Adrenal gland (tissue), 12 donors: ENCODE results near the gene MMP15. TPM values are rescaled to one million over a fixed set of nuclear protein-coding genes. Genes with fewer than 3 reads are reported as not detected.

ENCODE experiments used
- DNase-seq, 7 donors: peaks; one replicate each; pipeline ENCODE4 v3.0.0-alpha.2; 2019 to 2020
- H3K27ac ChIP-seq, 5 donors: fragments of 200-600 bp; sonication (generic) in 4 of 5; 1 replicate in 3 of 5; 2 replicates in 2 of 5; pipeline versions ENCODE4 v1.5.1 to v1.8.0; 2016 to 2020; ENCODE audit warnings: mild to moderate bottlenecking in 1 of 5
- H3K27me3 ChIP-seq: fragments of 200-600 bp; 2 replicates; pipeline ENCODE4 v1.8.0; 2021
- H3K36me3 ChIP-seq, 2 donors: fragments of 200-600 bp; replicated peaks in 1 of 2; 1 replicate in 1 of 2; 2 replicates in 1 of 2; pipeline versions ENCODE4 v1.5.1 to v1.8.0; 2018 to 2022
- H3K4me1 ChIP-seq, 2 donors: fragments of 200-600 bp; replicated peaks in 1 of 2; 1 replicate in 1 of 2; 2 replicates in 1 of 2; pipeline versions ENCODE4 v1.5.1 to v1.8.0; 2018 to 2021
- H3K4me3 ChIP-seq, 4 donors: fragments of 200-600 bp; sonication (generic) in 3 of 4; one replicate each; pipeline ENCODE4 v1.5.1; 2016 to 2018
- H3K9me3 ChIP-seq, 3 donors: fragments of 200-600 bp; sonication (generic) in 1 of 3; replicated peaks in 1 of 3; 1 replicate in 2 of 3; 2 replicates in 1 of 3; pipeline versions ENCODE4 v1.5.1 to v1.8.0; 2016 to 2021
- POLR2A ChIP-seq, 2 donors: fragments of 450-650 bp; IDR thresholded peaks; one replicate each; pipeline ENCODE4 v1.6.1; 2017; ENCODE audit warnings: antibody characterized with exemption in 2 of 2, mild to moderate bottlenecking in 2 of 2, moderate library complexity in 1 of 2
- WGBS, 4 donors: extraction: QIAGEN DNeasy Blood & Tissue Kit in 2 of 4; methylation state at CpG; one replicate each; pipeline versions ENCODE4 v1.1.5 to v1.1.7; 2013 to 2017; 5-methylcytosine and 5-hydroxymethylcytosine counted together
- intact Hi-C, 2 donors: fragments of 100-400 bp; cut with DNase I; formaldehyde crosslinking; loops; one replicate each; pipeline versions ENCODE4 v1.14.1 to v1.15.0; 2022 to 2023
- polyA plus RNA-seq, 3 donors: library from polyadenylated mRNA; stranded (reverse); fragments of 200-250 nt in 2 of 3; fragments of 350-450 nt in 1 of 3; fragmentation: Illumina TruSeq in 1 of 3; extraction: RNeasy Lipid Tissue Mini Kit (QIAGEN cat#74804) in 1 of 3; gene quantifications; one replicate each; pipeline ENCODE4 v1.2.3, GENCODE V29; 2013 to 2014
- total RNA-seq, 9 donors: library from RNA; depleted of rRNA in 4 of 9; stranded (reverse); fragments of >200 nt in 4 of 9; fragments of 120-200 nt in 1 of 9; fragmentation: NEBNext Ultra II Directional in 1 of 9; extraction: Animal tissue kit (Norgen Biotek cat#: 25700) in 1 of 9; gene quantifications; one replicate each; pipeline versions ENCODE4 v1.1.0 to v1.2.4, GENCODE V29; 2013 to 2023
- TF ChIP-seq, protein P1 (sequence below), 6 experiments: fragments of 450-650 bp in 4 of 6; fragments of 200-600 bp in 2 of 6; sonication (generic) in 1 of 6; IDR thresholded peaks; 1 replicate in 5 of 6; 2 replicates in 1 of 6; pipeline versions ENCODE4 v1.5.1 to v1.8.0; 2016 to 2021; ENCODE audit warnings: antibody characterized with exemption in 6 of 6, mild to moderate bottlenecking in 2 of 6, moderate library complexity in 1 of 6
- donor health status: healthy with polysubstance abuse.
- donor health status: Bipolar disorder and iron deficiency.
- donor health status: DM: yes; HTN: yes; CAD: no.
- donor health status: DM: no; HTN: no; CAD: no.
- donor health status: DM: no; HTN: no; CAD: no.
- donor health status: DM: yes; HTN: yes; CAD: no.

The MMP15 gene
- total and polyA plus RNA-seq, 12 donors: 2.5 to 11.4 (median 7.2) TPM

DNA sequence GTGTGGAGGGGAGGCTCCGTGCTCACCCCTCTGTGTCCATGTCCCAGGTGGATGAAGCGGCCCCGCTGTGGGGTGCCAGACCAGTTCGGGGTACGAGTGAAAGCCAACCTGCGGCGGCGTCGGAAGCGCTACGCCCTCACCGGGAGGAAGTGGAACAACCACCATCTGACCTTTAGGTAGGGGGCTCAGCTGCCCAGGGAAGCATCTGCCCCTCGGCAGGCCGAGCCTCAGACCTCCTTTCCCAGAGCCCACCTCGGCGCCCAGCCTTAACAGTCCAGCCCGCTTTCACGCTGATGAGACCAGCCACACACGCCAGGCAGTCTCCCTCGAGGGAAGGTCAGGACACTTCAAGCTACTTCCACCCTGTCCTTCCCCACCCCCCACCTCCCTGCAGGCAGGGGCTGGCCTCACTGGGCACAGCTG lies 12.7 kb downstream of the MMP15 start:
- WGBS, 4 donors: 91 to 96% (median 93%) methylated on average over 12 to 20 of the region's 20 CpGs

DNA sequence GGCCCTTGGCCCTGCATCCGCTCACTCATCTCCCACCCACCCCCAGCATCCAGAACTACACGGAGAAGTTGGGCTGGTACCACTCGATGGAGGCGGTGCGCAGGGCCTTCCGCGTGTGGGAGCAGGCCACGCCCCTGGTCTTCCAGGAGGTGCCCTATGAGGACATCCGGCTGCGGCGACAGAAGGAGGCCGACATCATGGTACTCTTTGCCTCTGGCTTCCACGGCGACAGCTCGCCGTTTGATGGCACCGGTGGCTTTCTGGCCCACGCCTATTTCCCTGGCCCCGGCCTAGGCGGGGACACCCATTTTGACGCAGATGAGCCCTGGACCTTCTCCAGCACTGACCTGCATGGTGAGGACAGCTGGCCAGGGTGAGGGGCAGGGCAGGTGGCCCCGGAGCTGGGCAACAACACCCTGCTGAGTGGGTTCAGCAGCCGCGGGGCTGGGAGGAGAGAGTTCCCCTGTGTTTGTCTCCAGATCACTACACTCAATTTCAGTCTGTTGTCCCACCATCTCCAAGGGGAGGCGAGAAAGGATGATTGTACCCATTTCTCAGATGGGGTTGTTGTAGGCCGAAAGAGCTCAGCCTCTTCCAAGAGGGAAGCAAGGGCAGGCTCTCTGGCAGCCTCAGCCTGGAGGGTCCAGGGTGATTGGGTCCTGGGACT lies 14.4 kb downstream of the MMP15 start:
- TF ChIP-seq, protein P1, sequence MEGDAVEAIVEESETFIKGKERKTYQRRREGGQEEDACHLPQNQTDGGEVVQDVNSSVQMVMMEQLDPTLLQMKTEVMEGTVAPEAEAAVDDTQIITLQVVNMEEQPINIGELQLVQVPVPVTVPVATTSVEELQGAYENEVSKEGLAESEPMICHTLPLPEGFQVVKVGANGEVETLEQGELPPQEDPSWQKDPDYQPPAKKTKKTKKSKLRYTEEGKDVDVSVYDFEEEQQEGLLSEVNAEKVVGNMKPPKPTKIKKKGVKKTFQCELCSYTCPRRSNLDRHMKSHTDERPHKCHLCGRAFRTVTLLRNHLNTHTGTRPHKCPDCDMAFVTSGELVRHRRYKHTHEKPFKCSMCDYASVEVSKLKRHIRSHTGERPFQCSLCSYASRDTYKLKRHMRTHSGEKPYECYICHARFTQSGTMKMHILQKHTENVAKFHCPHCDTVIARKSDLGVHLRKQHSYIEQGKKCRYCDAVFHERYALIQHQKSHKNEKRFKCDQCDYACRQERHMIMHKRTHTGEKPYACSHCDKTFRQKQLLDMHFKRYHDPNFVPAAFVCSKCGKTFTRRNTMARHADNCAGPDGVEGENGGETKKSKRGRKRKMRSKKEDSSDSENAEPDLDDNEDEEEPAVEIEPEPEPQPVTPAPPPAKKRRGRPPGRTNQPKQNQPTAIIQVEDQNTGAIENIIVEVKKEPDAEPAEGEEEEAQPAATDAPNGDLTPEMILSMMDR (IDR thresholded peaks at IDR 0.05): no peak
- TF ChIP-seq POLR2A (IDR thresholded peaks at IDR 0.05): no peak
- 92 to 97% (median 94%) methylated on average over 13 to 26 of the region's 26 CpGs for WGBS, 4 donors
- intact Hi-C loops: no loop called here

More for the DNA sequence above, 12.7 kb downstream of the MMP15 start:
- Histone ChIP-seq H3K4me3 (no peak overlapping the region), H3K27me3 (no peaks in the 10 kb centered on the region), H3K36me3 (peaks cover 0 to 3% of the 10 kb centered on the region in 2 donors), H3K27ac (no peak overlapping the region), H3K4me1 (peaks cover 0 to 5% of the 10 kb centered on the region in 2 donors), H3K9me3 (no peaks in the 10 kb centered on the region)
- TF ChIP-seq, protein P1 (IDR thresholded peaks at IDR 0.05): no peak
- TF ChIP-seq POLR2A (IDR thresholded peaks at IDR 0.05): no peak
- intact Hi-C loops: no loop called here
- DNase-seq: no peak

DNA sequence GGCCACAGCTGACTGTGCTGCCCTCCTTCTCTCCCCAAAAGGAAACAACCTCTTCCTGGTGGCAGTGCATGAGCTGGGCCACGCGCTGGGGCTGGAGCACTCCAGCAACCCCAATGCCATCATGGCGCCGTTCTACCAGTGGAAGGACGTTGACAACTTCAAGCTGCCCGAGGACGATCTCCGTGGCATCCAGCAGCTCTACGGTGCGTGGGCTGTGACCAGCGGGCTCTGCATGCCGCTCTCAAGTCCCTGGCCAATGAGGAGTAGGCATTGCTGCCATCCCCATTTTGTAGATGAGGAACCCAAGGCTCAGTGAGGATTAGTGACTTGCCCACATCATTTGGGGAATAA lies 14.9 kb downstream of the MMP15 start:
- Histone ChIP-seq H3K9me3 (no peaks in the 10 kb centered on the region), H3K4me3 (no peak overlapping the region), H3K27ac (no peak overlapping the region), H3K27me3 (no peaks in the 10 kb centered on the region), H3K36me3 (peaks cover 0 to 3% of the 10 kb centered on the region in 2 donors), H3K4me1 (peaks cover 0 to 5% of the 10 kb centered on the region in 2 donors)
- WGBS, 4 donors: 96 to 99% (median 98%) methylated on average over 8 to 12 of the region's 12 CpGs
- no peak for DNase-seq
- intact Hi-C loops: no loop called here
- TF ChIP-seq, protein P1 (IDR thresholded peaks at IDR 0.05): no peak
- no peak for TF ChIP-seq POLR2A (IDR thresholded peaks at IDR 0.05)

More for the DNA sequence above, 14.4 kb downstream of the MMP15 start:
- H3K36me3 ChIP-seq: peaks cover 0 to 3% of the 10 kb centered on the region in 2 donors
- no peak overlapping the region for H3K4me3 ChIP-seq
- no peak for DNase-seq
- no peaks in the 10 kb centered on the region for H3K9me3 ChIP-seq
- peaks cover 0 to 5% of the 10 kb centered on the region in 2 donors for H3K4me1 ChIP-seq
- H3K27me3 ChIP-seq: no peaks in the 10 kb centered on the region
- no peak overlapping the region for H3K27ac ChIP-seq

DNA sequence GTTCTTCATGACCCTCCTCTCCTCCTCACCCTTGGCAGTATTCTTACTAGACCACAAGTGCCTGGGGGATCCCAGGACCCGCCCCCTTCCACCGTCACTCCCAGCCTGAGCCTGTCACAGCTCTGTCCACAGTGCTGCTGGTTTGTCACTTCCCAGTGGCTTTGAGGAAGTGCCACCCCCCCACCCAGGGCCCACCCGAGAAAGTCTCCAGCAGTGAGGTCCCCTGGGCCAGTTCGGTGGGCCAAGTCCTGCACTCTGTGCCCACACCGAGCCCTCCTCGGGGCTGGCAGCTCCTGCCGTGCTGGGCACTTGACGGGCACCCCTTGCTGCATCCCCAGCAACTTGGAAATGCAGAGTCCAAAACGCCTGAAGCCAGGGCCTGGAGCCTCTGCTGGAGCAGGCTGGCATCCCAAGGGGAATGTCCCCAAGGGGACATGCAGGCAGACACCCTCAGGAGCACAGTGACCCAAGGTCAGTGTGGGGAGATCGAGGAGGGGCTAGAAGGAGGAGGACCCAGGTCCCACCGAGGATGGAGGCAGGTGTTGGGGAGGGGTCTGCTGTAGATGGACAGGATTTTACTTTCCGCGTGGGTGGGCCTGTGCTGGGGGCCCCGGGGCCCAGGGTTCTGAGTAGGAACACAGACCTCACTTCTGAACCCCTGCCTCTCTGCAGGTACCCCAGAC lies 15.5 kb downstream of the MMP15 start:
- Histone ChIP-seq H3K4me3 (no peak overlapping the region), H3K27ac (no peak overlapping the region)
- intact Hi-C loops: no loop called here

More for the DNA sequence above, 15.5 kb downstream of the MMP15 start:
- no peak for TF ChIP-seq POLR2A (IDR thresholded peaks at IDR 0.05)
- TF ChIP-seq, protein P1 (IDR thresholded peaks at IDR 0.05): no peak
- Histone ChIP-seq H3K27me3 (no peaks in the 10 kb centered on the region), H3K36me3 (peaks cover 0 to 3% of the 10 kb centered on the region in 2 donors), H3K4me1 (peaks cover 0 to 5% of the 10 kb centered on the region in 2 donors), H3K9me3 (no peaks in the 10 kb centered on the region)
- 88 to 96% (median 91%) methylated on average over 7 to 14 of the region's 14 CpGs for WGBS, 4 donors
- no peak for DNase-seq
